ENCODE data around the gene GIGYF2.

Gene GIGYF2

DNA sequence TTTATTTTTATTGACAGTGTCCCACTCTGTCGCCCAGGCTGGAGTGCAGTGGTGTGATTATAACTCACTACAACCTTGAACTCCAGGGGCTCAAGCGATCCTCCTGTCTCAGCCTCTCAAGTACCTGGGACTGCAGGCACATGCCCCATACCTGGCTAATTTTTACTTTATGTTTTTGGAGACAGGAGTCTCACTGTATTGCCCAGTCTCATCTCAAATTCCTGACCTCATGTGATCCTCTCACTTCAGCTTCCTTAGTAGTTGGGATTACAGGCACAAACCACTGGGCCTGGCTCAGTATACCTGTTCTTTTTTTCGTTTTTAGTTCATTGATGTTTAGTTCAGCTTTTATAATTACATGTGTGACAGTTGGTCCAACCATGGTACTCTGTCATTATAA is 132.9 kb downstream of the GIGYF2 start:
- TF ChIP-seq, protein P1, sequence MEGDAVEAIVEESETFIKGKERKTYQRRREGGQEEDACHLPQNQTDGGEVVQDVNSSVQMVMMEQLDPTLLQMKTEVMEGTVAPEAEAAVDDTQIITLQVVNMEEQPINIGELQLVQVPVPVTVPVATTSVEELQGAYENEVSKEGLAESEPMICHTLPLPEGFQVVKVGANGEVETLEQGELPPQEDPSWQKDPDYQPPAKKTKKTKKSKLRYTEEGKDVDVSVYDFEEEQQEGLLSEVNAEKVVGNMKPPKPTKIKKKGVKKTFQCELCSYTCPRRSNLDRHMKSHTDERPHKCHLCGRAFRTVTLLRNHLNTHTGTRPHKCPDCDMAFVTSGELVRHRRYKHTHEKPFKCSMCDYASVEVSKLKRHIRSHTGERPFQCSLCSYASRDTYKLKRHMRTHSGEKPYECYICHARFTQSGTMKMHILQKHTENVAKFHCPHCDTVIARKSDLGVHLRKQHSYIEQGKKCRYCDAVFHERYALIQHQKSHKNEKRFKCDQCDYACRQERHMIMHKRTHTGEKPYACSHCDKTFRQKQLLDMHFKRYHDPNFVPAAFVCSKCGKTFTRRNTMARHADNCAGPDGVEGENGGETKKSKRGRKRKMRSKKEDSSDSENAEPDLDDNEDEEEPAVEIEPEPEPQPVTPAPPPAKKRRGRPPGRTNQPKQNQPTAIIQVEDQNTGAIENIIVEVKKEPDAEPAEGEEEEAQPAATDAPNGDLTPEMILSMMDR (conservative IDR thresholded peaks at IDR 0.05; ENCODE audit: low read depth, low read length) = no peak
- H3K4me3 ChIP-seq (ENCODE audit: low read length) = no peak overlapping the region
- no peak for DNase-seq (ENCODE audit: low read depth)

DNA sequence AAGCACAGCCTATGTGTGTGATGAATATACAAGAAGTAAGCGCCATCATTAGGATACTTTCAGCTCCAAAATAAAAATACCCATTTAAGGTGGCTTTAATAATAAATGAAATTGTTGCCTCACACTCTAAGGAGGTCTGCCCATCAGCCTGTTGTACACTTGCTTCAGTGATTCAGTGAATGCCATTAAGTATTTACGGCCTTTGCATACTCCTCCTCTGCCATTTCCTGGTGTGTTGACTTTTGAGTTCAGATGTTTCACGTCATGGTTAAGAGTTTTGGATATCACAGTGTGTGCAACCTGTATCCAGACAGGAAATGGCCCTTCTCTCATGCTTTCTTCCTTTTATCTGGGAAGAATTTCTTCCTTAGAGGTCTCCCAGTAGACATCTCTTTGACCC is 134.4 kb downstream of the GIGYF2 start:
- TF ChIP-seq, protein P1 (conservative IDR thresholded peaks at IDR 0.05; ENCODE audit: low read depth, low read length) = no peak
- no peak for DNase-seq (ENCODE audit: low read depth)
- H3K4me3 ChIP-seq (ENCODE audit: low read length) = no peak overlapping the region

DNA sequence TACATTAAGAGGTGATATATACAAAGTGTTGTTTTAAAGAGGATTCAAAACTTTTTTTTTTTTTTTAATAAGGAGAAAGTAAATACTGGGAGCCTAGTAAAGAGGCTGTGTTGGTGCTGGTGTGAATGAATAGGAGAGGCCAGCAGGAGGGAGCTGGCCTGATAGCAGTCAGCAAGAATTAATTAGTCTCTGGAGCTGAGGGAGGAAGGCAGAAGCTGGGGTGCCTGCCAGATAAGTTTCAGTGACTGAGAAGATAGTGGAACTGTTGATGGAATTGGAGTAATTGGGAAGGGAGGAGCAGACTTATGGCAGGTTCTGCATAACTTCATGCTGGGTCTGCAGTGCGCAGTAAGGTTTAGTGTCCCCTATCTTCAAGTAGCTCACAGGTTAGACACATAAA is 136.7 kb downstream of the GIGYF2 start:
- no peak for DNase-seq (ENCODE audit: low read depth)
- TF ChIP-seq, protein P1 (conservative IDR thresholded peaks at IDR 0.05; ENCODE audit: low read depth, low read length) = no peak
- no peak overlapping the region for H3K4me3 ChIP-seq (ENCODE audit: low read length)

DNA sequence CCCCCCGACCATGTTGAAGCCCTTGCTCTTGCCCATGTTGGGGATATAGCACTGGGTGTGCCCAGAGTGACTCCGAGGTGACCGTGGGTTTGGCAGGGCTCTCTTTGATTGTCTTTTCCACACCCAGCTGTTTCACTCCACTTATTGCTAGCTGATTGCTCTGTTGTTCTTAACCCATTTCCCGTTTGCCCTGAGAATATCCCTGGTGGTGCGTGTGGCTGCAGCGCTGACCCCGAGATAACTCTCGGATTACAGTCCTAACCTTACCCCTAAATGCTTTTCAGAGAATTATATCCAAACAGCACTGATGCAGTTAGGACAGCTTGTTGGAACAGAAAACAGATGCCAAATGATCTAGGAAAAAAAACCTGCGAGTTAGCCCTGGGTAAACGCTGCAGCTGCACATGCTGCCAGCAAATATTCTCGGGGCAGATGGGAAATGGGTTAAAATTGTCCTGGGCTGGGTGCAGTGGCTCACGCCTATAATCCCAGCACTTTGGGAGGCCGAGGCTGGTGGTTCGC is 138.6 kb downstream of the GIGYF2 start:
- no peak overlapping the region for H3K4me3 ChIP-seq (ENCODE audit: low read length)
- TF ChIP-seq, protein P1 (conservative IDR thresholded peaks at IDR 0.05; ENCODE audit: low read depth, low read length) = no peak
- no peak for DNase-seq (ENCODE audit: low read depth)

DNA sequence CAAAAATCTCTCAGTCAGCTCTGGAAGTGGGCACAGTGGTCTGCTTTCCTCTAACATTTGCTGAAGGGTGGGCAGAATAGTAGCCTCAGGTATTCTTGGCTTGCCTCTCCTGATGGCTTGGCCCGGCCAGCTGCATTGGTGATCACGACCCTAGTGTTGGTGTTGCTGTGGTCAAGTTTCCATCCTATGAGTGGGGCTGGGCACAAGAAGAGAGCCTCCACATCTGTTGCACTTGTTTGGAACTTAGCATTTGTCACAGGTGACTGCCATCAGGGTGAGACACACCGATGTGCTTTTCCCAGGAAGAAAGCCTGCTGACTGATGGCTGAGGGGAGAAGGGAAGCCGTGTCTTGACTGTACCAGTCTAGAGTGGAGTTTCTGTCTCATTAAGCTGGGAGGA is 139.8 kb downstream of the GIGYF2 start:
- no peak overlapping the region for H3K4me3 ChIP-seq (ENCODE audit: low read length)
- TF ChIP-seq, protein P1 (conservative IDR thresholded peaks at IDR 0.05; ENCODE audit: low read depth, low read length) = no peak
- no peak for DNase-seq (ENCODE audit: low read depth)

- TF ChIP-seq, protein P1 (conservative IDR thresholded peaks at IDR 0.05; ENCODE audit: low read depth, low read length) = no peak
- no peak overlapping the region for H3K4me3 ChIP-seq (ENCODE audit: low read length)
- no peak for DNase-seq (ENCODE audit: low read depth)
Observed at GRCh38 chr2:232838406-232838874, 141.3 kb downstream of the GIGYF2 start.

- DNase-seq (ENCODE audit: low read depth) = no peak
- TF ChIP-seq, protein P1 (conservative IDR thresholded peaks at IDR 0.05; ENCODE audit: low read depth, low read length) = no peak
- no peak overlapping the region for H3K4me3 ChIP-seq (ENCODE audit: low read length)
Observed at GRCh38 chr2:232839411-232840079, 142.4 kb downstream of the GIGYF2 start.
